ENCODE data around the gene SOX2.

DNA sequence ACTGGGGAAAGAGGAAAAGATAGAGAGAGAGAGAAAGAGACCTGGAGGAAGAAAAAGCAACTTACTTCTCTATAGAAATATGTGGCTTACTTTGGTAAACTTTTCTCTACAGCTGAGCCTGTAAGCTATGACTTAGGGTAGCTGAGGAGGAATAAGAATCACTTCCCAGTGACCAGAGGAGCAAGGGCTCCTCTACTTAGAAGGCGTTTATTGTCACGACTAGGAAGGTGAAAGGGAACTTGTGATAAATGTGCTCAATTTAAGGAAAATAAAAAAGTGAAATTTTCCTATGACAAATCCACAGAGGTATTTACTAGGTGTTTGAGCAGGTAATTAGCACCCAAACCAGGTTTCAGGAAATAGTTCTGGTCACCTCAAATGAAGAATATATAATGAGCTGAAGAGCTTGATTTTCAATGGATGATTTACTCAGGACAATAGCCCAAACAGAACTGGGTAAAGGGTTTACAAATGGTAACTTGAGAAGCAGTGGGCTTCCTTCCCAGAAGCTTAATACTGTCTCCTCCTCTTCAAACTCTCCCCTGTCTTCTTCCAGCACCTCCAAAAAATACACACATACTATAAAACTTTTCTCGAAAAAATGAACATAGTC is 46.1 kb downstream of the SOX2 start:
- TF ChIP-seq, protein P1, sequence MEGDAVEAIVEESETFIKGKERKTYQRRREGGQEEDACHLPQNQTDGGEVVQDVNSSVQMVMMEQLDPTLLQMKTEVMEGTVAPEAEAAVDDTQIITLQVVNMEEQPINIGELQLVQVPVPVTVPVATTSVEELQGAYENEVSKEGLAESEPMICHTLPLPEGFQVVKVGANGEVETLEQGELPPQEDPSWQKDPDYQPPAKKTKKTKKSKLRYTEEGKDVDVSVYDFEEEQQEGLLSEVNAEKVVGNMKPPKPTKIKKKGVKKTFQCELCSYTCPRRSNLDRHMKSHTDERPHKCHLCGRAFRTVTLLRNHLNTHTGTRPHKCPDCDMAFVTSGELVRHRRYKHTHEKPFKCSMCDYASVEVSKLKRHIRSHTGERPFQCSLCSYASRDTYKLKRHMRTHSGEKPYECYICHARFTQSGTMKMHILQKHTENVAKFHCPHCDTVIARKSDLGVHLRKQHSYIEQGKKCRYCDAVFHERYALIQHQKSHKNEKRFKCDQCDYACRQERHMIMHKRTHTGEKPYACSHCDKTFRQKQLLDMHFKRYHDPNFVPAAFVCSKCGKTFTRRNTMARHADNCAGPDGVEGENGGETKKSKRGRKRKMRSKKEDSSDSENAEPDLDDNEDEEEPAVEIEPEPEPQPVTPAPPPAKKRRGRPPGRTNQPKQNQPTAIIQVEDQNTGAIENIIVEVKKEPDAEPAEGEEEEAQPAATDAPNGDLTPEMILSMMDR (IDR thresholded peaks at IDR 0.05) = no peak
- TF ChIP-seq POLR2AphosphoS5 (IDR thresholded peaks at IDR 0.05; ENCODE audit: insufficient read depth in 1 of 2, low read depth in 1 of 2) = no peak
